Measurements from ENCODE around the gene OR10V1.

OR10V1 gene

GRCh38 chr11:59678813-59679165, 34.9 kb downstream of the OR10V1 start:
- H2AFZ ChIP-seq (ENCODE audit: low read length): no peak overlapping the region
- no peaks in the 10 kb centered on the region for H3K27me3 ChIP-seq (replicated peaks; ENCODE audit: insufficient read depth, low read length)
- no peaks in the 10 kb centered on the region for H3K36me3 ChIP-seq (replicated peaks; ENCODE audit: insufficient read depth, low read length)
- H3K27ac ChIP-seq (ENCODE audit: low read length): no peak overlapping the region
- no peak overlapping the region for H3K9ac ChIP-seq (ENCODE audit: low read length)
- no peaks in the 10 kb centered on the region for H4K20me1 ChIP-seq (ENCODE audit: insufficient read depth, low read length)
- H3F3A ChIP-seq (ENCODE audit: insufficient read depth, low read length): no peaks in the 10 kb centered on the region
- no peaks in the 10 kb centered on the region for H3K4me1 ChIP-seq (ENCODE audit: low read length)
- DNase-seq: no peak
- H3K4me3 ChIP-seq (ENCODE audit: low read length): no peak overlapping the region
- no peak overlapping the region for H3K4me2 ChIP-seq (ENCODE audit: low read depth, low read length)
- TF ChIP-seq, protein P1, sequence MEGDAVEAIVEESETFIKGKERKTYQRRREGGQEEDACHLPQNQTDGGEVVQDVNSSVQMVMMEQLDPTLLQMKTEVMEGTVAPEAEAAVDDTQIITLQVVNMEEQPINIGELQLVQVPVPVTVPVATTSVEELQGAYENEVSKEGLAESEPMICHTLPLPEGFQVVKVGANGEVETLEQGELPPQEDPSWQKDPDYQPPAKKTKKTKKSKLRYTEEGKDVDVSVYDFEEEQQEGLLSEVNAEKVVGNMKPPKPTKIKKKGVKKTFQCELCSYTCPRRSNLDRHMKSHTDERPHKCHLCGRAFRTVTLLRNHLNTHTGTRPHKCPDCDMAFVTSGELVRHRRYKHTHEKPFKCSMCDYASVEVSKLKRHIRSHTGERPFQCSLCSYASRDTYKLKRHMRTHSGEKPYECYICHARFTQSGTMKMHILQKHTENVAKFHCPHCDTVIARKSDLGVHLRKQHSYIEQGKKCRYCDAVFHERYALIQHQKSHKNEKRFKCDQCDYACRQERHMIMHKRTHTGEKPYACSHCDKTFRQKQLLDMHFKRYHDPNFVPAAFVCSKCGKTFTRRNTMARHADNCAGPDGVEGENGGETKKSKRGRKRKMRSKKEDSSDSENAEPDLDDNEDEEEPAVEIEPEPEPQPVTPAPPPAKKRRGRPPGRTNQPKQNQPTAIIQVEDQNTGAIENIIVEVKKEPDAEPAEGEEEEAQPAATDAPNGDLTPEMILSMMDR (IDR thresholded peaks at IDR 0.05; ENCODE audit: low read length): no peak
- TF ChIP-seq EZH2 (optimal IDR thresholded peaks at IDR 0.05; ENCODE audit: low read depth, low read length): no peak
- H3K9me2 ChIP-seq (replicated peaks; ENCODE audit: insufficient read depth, low read length): no peaks in the 10 kb centered on the region
- H3K9me3 ChIP-seq (replicated peaks; ENCODE audit: insufficient read depth, low read length): no peaks in the 10 kb centered on the region
- no peaks in the 10 kb centered on the region for H3K79me2 ChIP-seq (ENCODE audit: low read length)

GRCh38 chr11:59678118-59678812, 35.4 kb downstream of the OR10V1 start:
- TF ChIP-seq, protein P1 (IDR thresholded peaks at IDR 0.05; ENCODE audit: low read length): no peak
- Histone ChIP-seq H3K4me1 (ENCODE audit: low read length) (no peaks in the 10 kb centered on the region), H3K27me3 (replicated peaks; ENCODE audit: insufficient read depth, low read length) (no peaks in the 10 kb centered on the region), H3K4me2 (ENCODE audit: low read depth, low read length) (no peak overlapping the region), H3K9me3 (replicated peaks; ENCODE audit: insufficient read depth, low read length) (no peaks in the 10 kb centered on the region), H3K79me2 (ENCODE audit: low read length) (no peaks in the 10 kb centered on the region), H3K9ac (ENCODE audit: low read length) (no peak overlapping the region), H3K36me3 (replicated peaks; ENCODE audit: insufficient read depth, low read length) (no peaks in the 10 kb centered on the region), H2AFZ (ENCODE audit: low read length) (no peak overlapping the region), H3K4me3 (ENCODE audit: low read length) (no peak overlapping the region), H3F3A (ENCODE audit: insufficient read depth, low read length) (no peaks in the 10 kb centered on the region), H3K9me2 (replicated peaks; ENCODE audit: insufficient read depth, low read length) (no peaks in the 10 kb centered on the region), H4K20me1 (ENCODE audit: insufficient read depth, low read length) (no peaks in the 10 kb centered on the region), H3K27ac (ENCODE audit: low read length) (no peak overlapping the region)
- no peak for DNase-seq

- no peaks in the 10 kb centered on the region for H3K9me2 ChIP-seq (replicated peaks; ENCODE audit: insufficient read depth, low read length)
- no peak overlapping the region for H2AFZ ChIP-seq (ENCODE audit: low read length)
- no peaks in the 10 kb centered on the region for H3K36me3 ChIP-seq (replicated peaks; ENCODE audit: insufficient read depth, low read length)
- no peaks in the 10 kb centered on the region for H3K27me3 ChIP-seq (replicated peaks; ENCODE audit: insufficient read depth, low read length)
- no peaks in the 10 kb centered on the region for H3F3A ChIP-seq (ENCODE audit: insufficient read depth, low read length)
- TF ChIP-seq, protein P1 (IDR thresholded peaks at IDR 0.05; ENCODE audit: low read length): no peak
- TF ChIP-seq EZH2phosphoT487 (IDR thresholded peaks at IDR 0.05; ENCODE audit: low read length): no peak
- no peak for TF ChIP-seq EZH2 (optimal IDR thresholded peaks at IDR 0.05; ENCODE audit: low read depth, low read length)
- no peaks in the 10 kb centered on the region for H3K79me2 ChIP-seq (ENCODE audit: low read length)
- H3K9me3 ChIP-seq (replicated peaks; ENCODE audit: insufficient read depth, low read length): no peaks in the 10 kb centered on the region
- DNase-seq: no peak
- H3K27ac ChIP-seq (ENCODE audit: low read length): no peak overlapping the region
- H4K20me1 ChIP-seq (ENCODE audit: insufficient read depth, low read length): no peaks in the 10 kb centered on the region
- H3K4me1 ChIP-seq (ENCODE audit: low read length): no peaks in the 10 kb centered on the region
- no peak overlapping the region for H3K4me2 ChIP-seq (ENCODE audit: low read depth, low read length)
- no peak overlapping the region for H3K4me3 ChIP-seq (ENCODE audit: low read length)
- H3K9ac ChIP-seq (ENCODE audit: low read length): no peak overlapping the region
Observed at GRCh38 chr11:59676205-59676604, 37.4 kb downstream of the OR10V1 start.
